Ishikawa (cell line): Measurements from ENCODE around the gene YES1.
A peak's percentile ranks its signal among the peaks of the same experiment; 100 is the strongest.

Experiments used
- EP300 ChIP-seq: IDR thresholded peaks from 2 replicates; pipeline ENCODE4 v1.6.1; 2012; ENCODE audit warnings: borderline replicate concordance
- RAD21 ChIP-seq: IDR thresholded peaks from 2 replicates; pipeline ENCODE4 v1.6.1; 2012; ENCODE audit warnings: low read depth
- TCF12 ChIP-seq: IDR thresholded peaks from 2 replicates; pipeline ENCODE4 v1.6.1; 2012; ENCODE audit warnings: low read depth
- TEAD4 ChIP-seq: IDR thresholded peaks from 2 replicates; pipeline ENCODE4 v1.6.1; 2012
- TF ChIP-seq, protein P1 (sequence below): IDR thresholded peaks from 2 replicates; pipeline ENCODE4 v1.6.1; 2012

DNA sequence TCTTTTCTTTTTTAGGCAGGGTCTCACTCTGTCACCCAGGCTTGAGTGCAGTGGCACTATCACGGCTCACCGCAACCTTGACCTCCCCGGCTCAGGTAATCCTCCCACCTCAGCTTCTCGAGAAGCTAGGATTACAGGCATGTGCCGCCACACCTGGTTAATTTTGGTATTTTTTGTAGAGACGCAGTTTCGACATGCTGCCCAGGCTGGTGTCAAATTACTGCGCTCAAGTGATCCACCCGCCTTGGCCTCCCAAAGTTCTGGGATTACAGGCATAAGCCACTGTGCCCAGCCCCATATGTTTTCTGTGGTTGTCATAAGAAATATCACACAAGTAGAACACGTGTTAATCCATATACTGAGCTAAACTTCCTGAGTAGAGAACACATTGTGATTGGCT lies 114.2 kb downstream of the YES1 start:
- TF ChIP-seq EP300 (no peak; the same call in 1 of the 2 replicates), TCF12 (0 out of 2 replicates have a peak, but pooled peaks have one; percentile 32), RAD21 (peak; percentile 31; the same call in 1 of the 2 replicates), TEAD4 (peak; percentile 56; the same call in 1 of the 2 replicates)
- TF ChIP-seq, protein P1, sequence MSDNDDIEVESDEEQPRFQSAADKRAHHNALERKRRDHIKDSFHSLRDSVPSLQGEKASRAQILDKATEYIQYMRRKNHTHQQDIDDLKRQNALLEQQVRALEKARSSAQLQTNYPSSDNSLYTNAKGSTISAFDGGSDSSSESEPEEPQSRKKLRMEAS = peak; percentile 85
